ENCODE measurements around the gene C11orf98. TPM values are rescaled to one million over a fixed set of nuclear protein-coding genes. Genes with fewer than 3 reads are reported as not detected.
"Not testable (repeated sequence)": the region's sequence is repeated elsewhere in the genome, so short reads cannot be mapped to it uniquely, and the experiment has no call there.

The C11orf98 gene
- total and polyA plus RNA-seq, 2 donors (not counting 1 experiment from before 2014, with no cell fraction given), result 33.4 to 38.2 TPM

- Histone ChIP-seq H3K9ac (ENCODE audit: insufficient read depth, low read length) (no peak overlapping the region), H3K9me3 (ENCODE audit: control insufficient read depth, insufficient read depth, low read depth, low read length) (no peaks in the 10 kb centered on the region), H3K27ac (ENCODE audit: insufficient read depth, low read length) (no peak overlapping the region), H3K4me2 (ENCODE audit: extremely low read depth, insufficient read depth, low read length) (no peak overlapping the region), H4K20me1 (ENCODE audit: control insufficient read depth, extremely low read depth, insufficient read depth, low read length) (no peaks in the 10 kb centered on the region), H3K4me1 (ENCODE audit: control insufficient read depth, extremely low read depth, insufficient read depth, low read length) (peaks cover 14% of the 10 kb centered on the region), H3K4me3 (replicated peaks in 1 of 4; ENCODE audit: control extremely low read depth in 1 of 4, insufficient read depth in 1 of 4, low read depth in 3 of 4, low read length in 4 of 4) (no peak overlapping the region), H3K36me3 (ENCODE audit: control insufficient read depth, insufficient read depth, low read length) (peaks cover 4% of the 10 kb centered on the region), H2AFZ (ENCODE audit: low read length) (no peak overlapping the region), H3K79me2 (ENCODE audit: control insufficient read depth, insufficient read depth, low read length) (no peaks in the 10 kb centered on the region), H3K27me3 (ENCODE audit: control insufficient read depth, insufficient read depth, low read length) (no peaks in the 10 kb centered on the region)
- DNase-seq (ENCODE audit: low read depth in 2 of 2), result no peak
- no peak for TF ChIP-seq EZH2 (IDR thresholded peaks at IDR 0.05; ENCODE audit: low read length, missing control alignments)
- TF ChIP-seq CTCF (conservative IDR thresholded peaks at IDR 0.05 in 1 of 2, IDR thresholded peaks at IDR 0.05 in 1 of 2; ENCODE audit: low read depth in 1 of 2, low read length in 2 of 2), result no peak
These were observed 37.2 kb upstream of the C11orf98 start for GRCh38 chr11:62702246-62702645.

GRCh38 chr11:62694455-62695167, 29.6 kb upstream of the C11orf98 start:
- Histone ChIP-seq H3K4me1 (ENCODE audit: control insufficient read depth, extremely low read depth, insufficient read depth, low read length) (peaks cover 7% of the 10 kb centered on the region), H3K9ac (ENCODE audit: insufficient read depth, low read length) (no peak overlapping the region), H3K27me3 (ENCODE audit: control insufficient read depth, insufficient read depth, low read length) (no peaks in the 10 kb centered on the region), H3K79me2 (ENCODE audit: control insufficient read depth, insufficient read depth, low read length) (no peaks in the 10 kb centered on the region), H3K36me3 (ENCODE audit: control insufficient read depth, insufficient read depth, low read length) (peaks cover 16% of the 10 kb centered on the region), H3K9me3 (ENCODE audit: control insufficient read depth, insufficient read depth, low read depth, low read length) (no peaks in the 10 kb centered on the region), H3K27ac (ENCODE audit: insufficient read depth, low read length) (no peak overlapping the region), H4K20me1 (ENCODE audit: control insufficient read depth, extremely low read depth, insufficient read depth, low read length) (no peaks in the 10 kb centered on the region), H3K4me2 (ENCODE audit: extremely low read depth, insufficient read depth, low read length) (no peak overlapping the region), H3K4me3 (replicated peaks in 1 of 4; ENCODE audit: control extremely low read depth in 1 of 4, insufficient read depth in 1 of 4, low read depth in 3 of 4, low read length in 4 of 4) (no peak overlapping the region), H2AFZ (ENCODE audit: low read length) (no peak overlapping the region)
- no peak for TF ChIP-seq EZH2 (IDR thresholded peaks at IDR 0.05; ENCODE audit: low read length, missing control alignments)
- peak; percentile 84 to 88 for TF ChIP-seq CTCF (conservative IDR thresholded peaks at IDR 0.05 in 1 of 2, IDR thresholded peaks at IDR 0.05 in 1 of 2; ENCODE audit: low read depth in 1 of 2, low read length in 2 of 2)
- peak; percentile 71 to 89 for DNase-seq (ENCODE audit: low read depth in 2 of 2)

- H3K4me2 ChIP-seq (ENCODE audit: extremely low read depth, insufficient read depth, low read length); H3K27ac ChIP-seq (ENCODE audit: insufficient read depth, low read length); H3K4me1 ChIP-seq (ENCODE audit: control insufficient read depth, extremely low read depth, insufficient read depth, low read length); H3K4me3 ChIP-seq (replicated peaks in 1 of 4; ENCODE audit: control extremely low read depth in 1 of 4, insufficient read depth in 1 of 4, low read depth in 3 of 4, low read length in 4 of 4); DNase-seq (ENCODE audit: low read depth in 2 of 2); H4K20me1 ChIP-seq (ENCODE audit: control insufficient read depth, extremely low read depth, insufficient read depth, low read length); H2AFZ ChIP-seq (ENCODE audit: low read length); H3K9ac ChIP-seq (ENCODE audit: insufficient read depth, low read length); H3K9me3 ChIP-seq (ENCODE audit: control insufficient read depth, insufficient read depth, low read depth, low read length); H3K79me2 ChIP-seq (ENCODE audit: control insufficient read depth, insufficient read depth, low read length); H3K27me3 ChIP-seq (ENCODE audit: control insufficient read depth, insufficient read depth, low read length): not testable (repeated sequence)
- H3K36me3 ChIP-seq (ENCODE audit: control insufficient read depth, insufficient read depth, low read length), result peaks cover 16% of the 10 kb centered on the region
These were observed 28.6 kb upstream of the C11orf98 start for GRCh38 chr11:62693624-62694023.
